HepG2 (cell line): ENCODE measurements around the gene PEAK1.

Experiments
- ATF2 ChIP-seq: sonication (generic); formaldehyde crosslinking; IDR thresholded peaks from 2 replicates; pipeline ENCODE4 v1.4.0; 2020; ENCODE audit warnings: missing genetic modification reagents
- CBX5 ChIP-seq: sonication (generic); formaldehyde crosslinking; IDR thresholded peaks from 2 replicates; pipeline ENCODE4 v1.4.0; 2020; ENCODE audit warnings: missing genetic modification reagents, borderline replicate concordance
- CTCF ChIP-seq: sonication (generic); formaldehyde crosslinking; IDR thresholded peaks from 2 replicates; pipeline ENCODE4 v1.5.0; 2020; ENCODE audit warnings: mild to moderate bottlenecking, missing genetic modification reagents, moderate library complexity
- EZH2 ChIP-seq: conservative IDR thresholded peaks from 2 replicates; pipeline ENCODE4 v1.6.1; 2012; ENCODE audit warnings: mild to moderate bottlenecking, low read depth, low read length, moderate library complexity
- FOXK2 ChIP-seq: fragments of 450-650 bp; IDR thresholded peaks from 2 replicates; pipeline ENCODE4 v1.6.1; 2016
- NFE2L2 ChIP-seq: fragments of 150-350 bp; IDR thresholded peaks from 2 replicates; pipeline ENCODE4 v1.6.1; 2014; ENCODE audit warnings: low read length
- NONO ChIP-seq, 2 experiments: fragments of 450-650 bp in 1 of 2; sonication (generic) in 1 of 2; formaldehyde crosslinking in 1 of 2; IDR thresholded peaks in 1 of 2; conservative IDR thresholded peaks in 1 of 2; 2 replicates each; pipeline versions ENCODE4 v1.6.1 to v1.8.0; 2017 to 2022; ENCODE audit warnings: mild to moderate bottlenecking in 1 of 2, missing genetic modification reagents in 1 of 2, moderate library complexity in 1 of 2
- POLR2AphosphoS5 ChIP-seq: IDR thresholded peaks from 2 replicates; pipeline ENCODE4 v1.6.1; 2012; ENCODE audit warnings: low read depth, low read length
- RNF219 ChIP-seq: sonication (generic); formaldehyde crosslinking; IDR thresholded peaks from 2 replicates; pipeline ENCODE4 v1.5.0; 2020; ENCODE audit warnings: mild to moderate bottlenecking, missing genetic modification reagents
- ZBTB10 ChIP-seq: sonication (generic); formaldehyde crosslinking; IDR thresholded peaks from 2 replicates; pipeline ENCODE4 v1.4.0; 2020; ENCODE audit warnings: missing genetic modification reagents, borderline replicate concordance
- ZNF207 ChIP-seq: fragments of 450-650 bp; IDR thresholded peaks from 2 replicates; pipeline ENCODE4 v1.6.1; 2016; ENCODE audit warnings: antibody characterized with exemption, borderline replicate concordance
- ZNF34 ChIP-seq: sonication (generic); formaldehyde crosslinking; IDR thresholded peaks from 2 replicates; pipeline ENCODE4 v1.4.0; 2020; ENCODE audit warnings: mild to moderate bottlenecking, missing genetic modification reagents, borderline replicate concordance
- TF ChIP-seq, protein P1 (sequence below): sonication (generic); formaldehyde crosslinking; IDR thresholded peaks from 2 replicates; pipeline ENCODE4 v1.8.0; 2022; ENCODE audit warnings: missing genetic modification reagents, mild to moderate bottlenecking, inconsistent platforms, borderline replicate concordance

- TF ChIP-seq NFE2L2 (no peak), CTCF (CRISPR knock-in tag) (no peak), FOXK2 (no peak), EZH2 (no peak), ZNF207 (no peak), RNF219 (CRISPR knock-in tag) (no peak), POLR2AphosphoS5 (no peak), ATF2 (no peak), ZBTB10 (CRISPR knock-in tag) (no peak), NONO (IDR thresholded peaks at IDR 0.05) (no peak), NONO (CRISPR knock-in tag; conservative IDR thresholded peaks at IDR 0.05) (no peak), ZNF34 (CRISPR knock-in tag) (no peak), CBX5 (CRISPR knock-in tag) (no peak)
- TF ChIP-seq, protein P1, sequence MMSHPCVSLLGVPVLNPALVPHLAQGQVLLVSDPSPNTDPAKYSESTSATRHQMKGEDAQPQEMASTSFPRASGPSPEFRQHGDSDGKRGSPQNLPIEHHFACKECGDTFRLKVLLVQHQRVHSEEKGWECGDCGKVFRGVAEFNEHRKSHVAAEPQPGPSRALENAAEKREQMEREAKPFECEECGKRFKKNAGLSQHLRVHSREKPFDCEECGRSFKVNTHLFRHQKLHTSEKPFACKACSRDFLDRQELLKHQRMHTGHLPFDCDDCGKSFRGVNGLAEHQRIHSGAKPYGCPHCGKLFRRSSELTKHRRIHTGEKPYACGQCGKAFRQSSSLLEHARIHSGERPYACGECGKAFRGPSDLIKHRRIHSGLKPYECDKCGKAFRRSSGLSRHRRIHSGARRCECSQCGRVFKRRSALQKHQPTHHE (CRISPR knock-in tag) = no peak
These were observed 39.1 kb upstream of the PEAK1 start for GRCh38 chr15:77459031-77459430.
